HCT116 (cell line): ENCODE measurements around the gene AMMECR1. TPM values are rescaled to one million over a fixed set of nuclear protein-coding genes. Genes with fewer than 3 reads are reported as not detected.

Experiments
- ATAC-seq: fragments of 200-7000 bp; cut with Tn5 transposase; 2 replicates; pipeline ENCODE4 v1.9.1; 2020; ENCODE audit warnings: mild to moderate bottlenecking, moderate library complexity
- BruUV-seq: library from RNA; stranded (reverse); fragments of 400-500 nt; replicated peaks from 2 replicates; lab custom pipeline; 2021; lab: Mats Ljungman, UMichigan
- CTCF ChIA-PET: fragments of 300-600 bp; sonication (Branson Sonifier 250); formaldehyde crosslinking; loops from one replicate; lab custom pipeline; 2021; ENCODE audit warnings: antibody characterized with exemption; lab: Charles Lee
- POLR2A ChIA-PET: fragments of 300-600, 350-600 bp; sonication (Branson Sonifier 250); formaldehyde crosslinking; loops from one replicate; lab custom pipeline; 2021; ENCODE audit warnings: antibody characterized with exemption; lab: Charles Lee
- RAD21 ChIA-PET, 2 experiments: fragments of 300-600 bp; sonication (Branson Sonifier 250); formaldehyde crosslinking; loops; one replicate each; lab custom pipeline; 2023; ENCODE audit warnings: low total read pairs in 2 of 2; ENCODE audit not compliant: uncharacterized antibody in 2 of 2, unreplicated experiment in 2 of 2, low non-redundant PET in 1 of 2; lab: Charles Lee
- DNase-seq: peaks from one replicate; pipeline ENCODE4 v3.0.0-alpha.2; 2010; ENCODE audit warnings: low read depth, low spot score
- H2AFZ ChIP-seq: fragments of 200-600 bp; shearing (Covaris generic), sonication (generic); 2 replicates; pipeline ENCODE4 v1.6.1; 2017; ENCODE audit warnings: low read depth, mixed run types, mixed read lengths, antibody characterized with exemption, low read length; ENCODE audit not compliant: poor library complexity, severe bottlenecking
- H3K27ac ChIP-seq: 2 replicates; pipeline ENCODE4 v1.5.1; 2012; ENCODE audit warnings: low read depth, low read length
- H3K27me3 ChIP-seq: fragments of 200-600 bp; sonication (generic); 2 replicates; pipeline ENCODE4 v1.6.1; 2016; ENCODE audit warnings: mixed run types, low read length, mixed read lengths; ENCODE audit not compliant: insufficient read depth
- H3K36me3 ChIP-seq, 2 experiments: fragments of 200-500 bp in 1 of 2; fragments of 200-600 bp in 1 of 2; sonication (Bioruptor generic) in 1 of 2; sonication (generic) in 1 of 2; 2 replicates each; pipeline versions ENCODE4 v1.5.1 to v1.6.1; 2014 to 2016; ENCODE audit warnings: low read length in 2 of 2, inconsistent platforms in 1 of 2, mixed read lengths in 1 of 2, mixed run types in 1 of 2; ENCODE audit not compliant: insufficient read depth in 2 of 2, control insufficient read depth in 1 of 2
- H3K4me1 ChIP-seq, 2 experiments: fragments of 200-600 bp in 1 of 2; sonication (generic) in 1 of 2; 2 replicates each; pipeline versions ENCODE4 v1.5.1 to v1.6.1; 2012 to 2017; ENCODE audit warnings: low read length in 2 of 2, inconsistent platforms in 1 of 2, mild to moderate bottlenecking in 1 of 2, mixed read lengths in 1 of 2, mixed run types in 1 of 2, moderate library complexity in 1 of 2; ENCODE audit not compliant: insufficient read depth in 2 of 2, control insufficient read depth in 1 of 2
- H3K4me2 ChIP-seq: fragments of 200-600 bp; sonication (generic); 2 replicates; pipeline ENCODE4 v1.6.1; 2017; ENCODE audit warnings: mixed run types, low read length, mixed read lengths
- H3K4me3 ChIP-seq, 2 experiments: fragments of 200-600 bp in 1 of 2; sonication (generic) in 1 of 2; replicated peaks in 1 of 2; 2 replicates each; pipeline ENCODE4 v1.5.1; 2011 to 2016; ENCODE audit warnings: low read length in 2 of 2, control low read depth in 1 of 2, low read depth in 1 of 2, mild to moderate bottlenecking in 1 of 2, mixed read lengths in 1 of 2, mixed run types in 1 of 2
- H3K79me2 ChIP-seq: fragments of 200-600 bp; sonication (generic); 2 replicates; pipeline ENCODE4 v1.6.1; 2017; ENCODE audit warnings: mild to moderate bottlenecking, mixed run types, low read length, moderate library complexity, mixed read lengths; ENCODE audit not compliant: insufficient read depth
- H3K9ac ChIP-seq: fragments of 200-600 bp; sonication (generic); 2 replicates; pipeline ENCODE4 v1.6.1; 2016; ENCODE audit warnings: low read length, mixed read lengths
- H3K9me2 ChIP-seq: fragments of 200-600 bp; sonication (generic), shearing (Covaris generic); 2 replicates; pipeline ENCODE4 v1.6.1; 2017; ENCODE audit warnings: mixed run types, mild to moderate bottlenecking, moderate library complexity; ENCODE audit not compliant: insufficient read depth
- H3K9me3 ChIP-seq, 2 experiments: fragments of 200-500 bp in 1 of 2; fragments of 200-600 bp in 1 of 2; sonication (Bioruptor generic) in 1 of 2; sonication (generic) in 1 of 2; 2 replicates each; pipeline ENCODE4 v1.6.1; 2014 to 2017; ENCODE audit warnings: low read length in 2 of 2, mixed read lengths in 2 of 2, inconsistent platforms in 1 of 2, low read depth in 1 of 2, mild to moderate bottlenecking in 1 of 2, mixed run types in 1 of 2, moderate library complexity in 1 of 2; ENCODE audit not compliant: control insufficient read depth in 1 of 2, insufficient read depth in 1 of 2
- H4K20me1 ChIP-seq: fragments of 200-600 bp; sonication (generic), shearing (Covaris generic); 2 replicates; pipeline ENCODE4 v1.6.1; 2017; ENCODE audit warnings: mixed run types, mild to moderate bottlenecking, moderate library complexity; ENCODE audit not compliant: insufficient read depth
- EGR1 ChIP-seq: IDR thresholded peaks from 2 replicates; pipeline ENCODE4 v1.6.1; 2012; ENCODE audit warnings: low read depth
- ELF1 ChIP-seq: IDR thresholded peaks from 2 replicates; pipeline ENCODE4 v1.6.1; 2012; ENCODE audit warnings: low read depth, borderline replicate concordance
- EZH2 ChIP-seq: fragments of 200-600 bp; sonication (generic); IDR thresholded peaks from 2 replicates; pipeline ENCODE4 v1.6.1; 2017; ENCODE audit warnings: antibody characterized with exemption, mixed run types
- RAD21 ChIP-seq: IDR thresholded peaks from 2 replicates; pipeline ENCODE4 v1.6.1; 2012; ENCODE audit warnings: low read depth, mild to moderate bottlenecking
- SIN3A ChIP-seq: IDR thresholded peaks from 2 replicates; pipeline ENCODE4 v1.6.1; 2012; ENCODE audit warnings: low read depth
- intact Hi-C: fragments of 100-400 bp; cut with micrococcal nuclease; formaldehyde crosslinking; loops from 2 replicates; pipeline ENCODE4 v1.10.0; 2022
- total RNA-seq: library from RNA; stranded (reverse); gene quantifications from one replicate; pipeline ENCODE4 v1.2.1, GENCODE V29; 2021; ENCODE audit not compliant: unreplicated experiment
- TF ChIP-seq, protein P1 (sequence below), 3 experiments: fragments of 200-600 bp in 1 of 3; sonication (generic) in 1 of 3; IDR thresholded peaks in 2 of 3; conservative IDR thresholded peaks in 1 of 3; 2 replicates each; pipeline ENCODE4 v1.5.1; 2012 to 2017; ENCODE audit warnings: low read depth in 2 of 3, low read length in 2 of 3, antibody characterized with exemption in 1 of 3, borderline replicate concordance in 1 of 3, control low read depth in 1 of 3, mild to moderate bottlenecking in 1 of 3, mixed read lengths in 1 of 3, mixed run types in 1 of 3, moderate library complexity in 1 of 3; ENCODE audit not compliant: insufficient read depth in 1 of 3
- TF ChIP-seq, protein P2 (sequence below): IDR thresholded peaks from 2 replicates; pipeline ENCODE4 v1.6.1; 2012
- TF ChIP-seq, protein P3 (sequence below): IDR thresholded peaks from 2 replicates; pipeline ENCODE4 v1.6.1; 2011; ENCODE audit warnings: mild to moderate bottlenecking, low read length, moderate library complexity; ENCODE audit not compliant: insufficient replicate concordance; ENCODE audit errors: extremely low read depth

AMMECR1 gene
- total RNA-seq, 1 experiment from 2014 or later, result 9.2 TPM

DNA sequence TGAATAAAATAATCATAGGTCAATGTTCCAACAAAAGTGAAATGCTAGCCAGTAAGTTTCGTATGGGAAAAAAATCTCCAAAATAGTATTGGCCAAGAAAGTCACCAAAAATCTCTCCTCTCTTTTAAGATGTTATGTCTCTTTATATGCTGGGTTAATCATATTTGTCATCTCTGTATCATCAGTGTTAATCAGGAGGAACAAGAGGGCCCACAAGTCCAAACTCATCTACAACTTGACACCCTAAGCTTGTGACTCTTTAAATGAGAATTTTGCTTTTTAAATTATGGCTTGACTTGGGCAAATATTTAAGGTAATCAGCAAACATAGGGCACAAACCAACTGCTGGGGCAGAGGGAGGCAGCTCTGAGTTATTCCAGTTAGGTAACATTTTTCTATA, 75.5 kb downstream of the AMMECR1 start:
- H3K4me2 ChIP-seq, result no peak overlapping the region
- H3K36me3 ChIP-seq, result no peaks in the 10 kb centered on the region
- no peaks in the 10 kb centered on the region for H4K20me1 ChIP-seq
- intact Hi-C loops, result no loop called here
- H3K9me3 ChIP-seq, result no peaks in the 10 kb centered on the region
- no peak for ATAC-seq
- H3K9ac ChIP-seq, result no peak overlapping the region
- H3K27me3 ChIP-seq, result no peaks in the 10 kb centered on the region
- no peak for DNase-seq
- POLR2A ChIA-PET, result no interaction called here
- no TSS peak for BruUV-seq
- H3K4me3 ChIP-seq, result no peak overlapping the region
- H3K9me2 ChIP-seq, result no peaks in the 10 kb centered on the region
- H3K4me1 ChIP-seq, result 0 out of 4 replicates have a peak, but pooled peaks cover 0 to 3% of the 10 kb centered on the region in 2 experiments
- TF ChIP-seq, protein P1, sequence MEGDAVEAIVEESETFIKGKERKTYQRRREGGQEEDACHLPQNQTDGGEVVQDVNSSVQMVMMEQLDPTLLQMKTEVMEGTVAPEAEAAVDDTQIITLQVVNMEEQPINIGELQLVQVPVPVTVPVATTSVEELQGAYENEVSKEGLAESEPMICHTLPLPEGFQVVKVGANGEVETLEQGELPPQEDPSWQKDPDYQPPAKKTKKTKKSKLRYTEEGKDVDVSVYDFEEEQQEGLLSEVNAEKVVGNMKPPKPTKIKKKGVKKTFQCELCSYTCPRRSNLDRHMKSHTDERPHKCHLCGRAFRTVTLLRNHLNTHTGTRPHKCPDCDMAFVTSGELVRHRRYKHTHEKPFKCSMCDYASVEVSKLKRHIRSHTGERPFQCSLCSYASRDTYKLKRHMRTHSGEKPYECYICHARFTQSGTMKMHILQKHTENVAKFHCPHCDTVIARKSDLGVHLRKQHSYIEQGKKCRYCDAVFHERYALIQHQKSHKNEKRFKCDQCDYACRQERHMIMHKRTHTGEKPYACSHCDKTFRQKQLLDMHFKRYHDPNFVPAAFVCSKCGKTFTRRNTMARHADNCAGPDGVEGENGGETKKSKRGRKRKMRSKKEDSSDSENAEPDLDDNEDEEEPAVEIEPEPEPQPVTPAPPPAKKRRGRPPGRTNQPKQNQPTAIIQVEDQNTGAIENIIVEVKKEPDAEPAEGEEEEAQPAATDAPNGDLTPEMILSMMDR (IDR thresholded peaks at IDR 0.05 in 2 of 3, conservative IDR thresholded peaks at IDR 0.05 in 1 of 3; ENCODE audit: borderline replicate concordance in 1 of 3, insufficient read depth in 1 of 3, low read depth in 2 of 3, low read length in 2 of 3), result no peak
- TF ChIP-seq RAD21, result no peak
- TF ChIP-seq, protein P2, sequence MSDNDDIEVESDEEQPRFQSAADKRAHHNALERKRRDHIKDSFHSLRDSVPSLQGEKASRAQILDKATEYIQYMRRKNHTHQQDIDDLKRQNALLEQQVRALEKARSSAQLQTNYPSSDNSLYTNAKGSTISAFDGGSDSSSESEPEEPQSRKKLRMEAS, result no peak
- no peak for TF ChIP-seq SIN3A
- TF ChIP-seq EGR1, result no peak
- TF ChIP-seq, protein P3, sequence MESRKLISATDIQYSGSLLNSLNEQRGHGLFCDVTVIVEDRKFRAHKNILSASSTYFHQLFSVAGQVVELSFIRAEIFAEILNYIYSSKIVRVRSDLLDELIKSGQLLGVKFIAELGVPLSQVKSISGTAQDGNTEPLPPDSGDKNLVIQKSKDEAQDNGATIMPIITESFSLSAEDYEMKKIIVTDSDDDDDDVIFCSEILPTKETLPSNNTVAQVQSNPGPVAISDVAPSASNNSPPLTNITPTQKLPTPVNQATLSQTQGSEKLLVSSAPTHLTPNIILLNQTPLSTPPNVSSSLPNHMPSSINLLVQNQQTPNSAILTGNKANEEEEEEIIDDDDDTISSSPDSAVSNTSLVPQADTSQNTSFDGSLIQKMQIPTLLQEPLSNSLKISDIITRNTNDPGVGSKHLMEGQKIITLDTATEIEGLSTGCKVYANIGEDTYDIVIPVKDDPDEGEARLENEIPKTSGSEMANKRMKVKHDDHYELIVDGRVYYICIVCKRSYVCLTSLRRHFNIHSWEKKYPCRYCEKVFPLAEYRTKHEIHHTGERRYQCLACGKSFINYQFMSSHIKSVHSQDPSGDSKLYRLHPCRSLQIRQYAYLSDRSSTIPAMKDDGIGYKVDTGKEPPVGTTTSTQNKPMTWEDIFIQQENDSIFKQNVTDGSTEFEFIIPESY, result no peak
- TF ChIP-seq ELF1, result no peak
- TF ChIP-seq EZH2, result no peak
- RAD21 ChIA-PET, result no interaction called here
- no peak overlapping the region for H2AFZ ChIP-seq
- H3K27ac ChIP-seq, result no peak overlapping the region
- H3K79me2 ChIP-seq, result no peaks in the 10 kb centered on the region
- CTCF ChIA-PET, result no interaction called here
